ENCODE measurements around the gene SGMS1.

DNA sequence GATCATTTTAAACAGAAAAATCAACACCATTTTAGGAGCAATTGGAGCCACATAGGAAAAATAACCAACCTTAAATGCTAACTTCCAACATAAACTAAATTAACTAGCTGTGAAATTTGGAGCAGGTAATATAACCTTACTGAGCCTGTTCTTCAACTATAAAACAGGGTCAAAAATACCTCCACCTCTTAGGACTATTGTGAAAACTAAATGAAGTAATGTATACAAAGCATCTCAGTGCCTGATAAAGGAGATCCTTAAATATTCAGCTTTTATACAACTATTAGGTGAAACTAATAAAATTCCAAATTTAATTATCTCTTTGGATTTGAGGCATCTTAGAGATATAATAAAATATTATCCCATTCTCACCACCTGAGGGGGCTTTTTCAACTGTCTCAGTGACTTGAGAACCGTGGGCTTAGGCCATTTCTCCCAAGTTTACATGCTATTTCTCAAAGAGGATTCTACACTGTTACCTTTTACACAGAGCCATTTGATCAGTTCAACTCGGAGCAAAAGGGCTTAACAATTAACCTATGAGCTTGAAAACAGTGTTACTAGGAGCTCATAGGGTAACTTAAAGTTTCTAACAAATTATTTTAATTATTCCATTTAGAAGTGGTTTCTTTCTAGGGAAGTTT, 207.5 kb downstream of the SGMS1 start:
- no peak for TF ChIP-seq CTCF (IDR thresholded peaks at IDR 0.05)
- no peak for TF ChIP-seq POLR2AphosphoS5 (IDR thresholded peaks at IDR 0.05)

All from prostate gland (tissue), 2 donors.